Stomach smooth muscle (tissue), 2 donors: ENCODE measurements around the gene TYW1.
"Not testable (repeated sequence)": the region's sequence is repeated elsewhere in the genome, so short reads cannot be mapped to it uniquely, and the experiment has no call there.

Experiments used
- H3K27ac ChIP-seq: one replicate; pipeline ENCODE4 v1.7.0; 2013; ENCODE audit warnings: mild to moderate bottlenecking, low read length, inconsistent platforms
- H3K27me3 ChIP-seq, 2 donors: one replicate each; pipeline ENCODE4 v1.7.0; 2013; ENCODE audit warnings: low read length in 2 of 2; ENCODE audit not compliant: insufficient read depth in 2 of 2, control insufficient read depth in 1 of 2
- H3K36me3 ChIP-seq, 2 donors: one replicate each; pipeline ENCODE4 v1.7.0; 2013; ENCODE audit warnings: low read length in 2 of 2; ENCODE audit not compliant: control insufficient read depth in 2 of 2, insufficient read depth in 2 of 2
- H3K4me1 ChIP-seq: one replicate; pipeline ENCODE4 v1.7.0; 2013; ENCODE audit warnings: low read length; ENCODE audit not compliant: control insufficient read depth, insufficient read depth
- H3K4me3 ChIP-seq, 2 donors: one replicate each; pipeline ENCODE4 v1.7.0; 2013; ENCODE audit warnings: low read length in 2 of 2
- H3K9ac ChIP-seq, 2 donors: one replicate each; pipeline ENCODE4 v1.7.0; 2013; ENCODE audit warnings: low read length in 2 of 2, mild to moderate bottlenecking in 1 of 2
- H3K9me3 ChIP-seq, 2 donors: one replicate each; pipeline ENCODE4 v1.7.0; 2013; ENCODE audit warnings: low read length in 2 of 2; ENCODE audit not compliant: control insufficient read depth in 2 of 2
- donor health status: healthy.
- donor health status: Pancreatic carcinoma.

The TYW1 gene

GRCh38 chr7:67226340-67226907, 229.8 kb downstream of the TYW1 start:
- not testable (repeated sequence) for H3K9ac ChIP-seq, H3K9me3 ChIP-seq, H3K27ac ChIP-seq, H3K4me1 ChIP-seq, H3K4me3 ChIP-seq, H3K27me3 ChIP-seq, H3K36me3 ChIP-seq

- H3K27ac ChIP-seq, H3K9ac ChIP-seq, H3K9me3 ChIP-seq, H3K36me3 ChIP-seq, H3K4me3 ChIP-seq, H3K27me3 ChIP-seq, H3K4me1 ChIP-seq: not testable (repeated sequence)
Observed at GRCh38 chr7:67226967-67227366, 230.3 kb downstream of the TYW1 start.

GRCh38 chr7:67229018-67229417, 232.4 kb downstream of the TYW1 start:
- not testable (repeated sequence) for H3K27ac ChIP-seq, H3K36me3 ChIP-seq, H3K9ac ChIP-seq

GRCh38 chr7:67230029-67230428, 233.4 kb downstream of the TYW1 start:
- H3K36me3 ChIP-seq, H3K4me1 ChIP-seq, H3K27me3 ChIP-seq, H3K9ac ChIP-seq, H3K9me3 ChIP-seq, H3K4me3 ChIP-seq, H3K27ac ChIP-seq: not testable (repeated sequence)

More at GRCh38 chr7:67229018-67229417, 232.4 kb downstream of the TYW1 start:
- H3K27me3 ChIP-seq, H3K4me3 ChIP-seq, H3K4me1 ChIP-seq, H3K9me3 ChIP-seq: not testable (repeated sequence)

GRCh38 chr7:67233506-67233905, 236.9 kb downstream of the TYW1 start:
- H3K9ac ChIP-seq, H3K4me1 ChIP-seq, H3K36me3 ChIP-seq, H3K27me3 ChIP-seq, H3K27ac ChIP-seq, H3K4me3 ChIP-seq, H3K9me3 ChIP-seq: not testable (repeated sequence)

- H3K27me3 ChIP-seq, H3K27ac ChIP-seq, H3K4me3 ChIP-seq, H3K9ac ChIP-seq, H3K9me3 ChIP-seq, H3K4me1 ChIP-seq, H3K36me3 ChIP-seq: not testable (repeated sequence)
Observed at GRCh38 chr7:67236216-67236615, 239.6 kb downstream of the TYW1 start.

- H3K27ac ChIP-seq: not testable (repeated sequence)
Observed at GRCh38 chr7:67242871-67243270, 246.2 kb downstream of the TYW1 start.

GRCh38 chr7:67248364-67248763, 251.7 kb downstream of the TYW1 start:
- H3K4me3 ChIP-seq, H3K9me3 ChIP-seq, H3K27me3 ChIP-seq, H3K4me1 ChIP-seq, H3K27ac ChIP-seq, H3K9ac ChIP-seq, H3K36me3 ChIP-seq: not testable (repeated sequence)

More at GRCh38 chr7:67242871-67243270, 246.2 kb downstream of the TYW1 start:
- not testable (repeated sequence) for H3K9me3 ChIP-seq, H3K27me3 ChIP-seq, H3K4me3 ChIP-seq, H3K4me1 ChIP-seq, H3K9ac ChIP-seq, H3K36me3 ChIP-seq

- no peaks in the 10 kb centered on the region for H3K36me3 ChIP-seq
- H3K9me3 ChIP-seq: peaks cover 2 to 6% of the 10 kb centered on the region in 2 donors
- no peak overlapping the region for H3K27ac ChIP-seq
- no peak overlapping the region for H3K9ac ChIP-seq
- H3K4me1 ChIP-seq: no peaks in the 10 kb centered on the region
- H3K27me3 ChIP-seq: no peaks in the 10 kb centered on the region
- H3K4me3 ChIP-seq: no peak overlapping the region
Observed at GRCh38 chr7:67251986-67252558, 255.4 kb downstream of the TYW1 start.

GRCh38 chr7:67255076-67255475, 258.4 kb downstream of the TYW1 start:
- H3K9me3 ChIP-seq, H3K4me1 ChIP-seq, H3K27me3 ChIP-seq, H3K9ac ChIP-seq, H3K36me3 ChIP-seq, H3K4me3 ChIP-seq, H3K27ac ChIP-seq: not testable (repeated sequence)

- not testable (repeated sequence) for H3K27ac ChIP-seq, H3K27me3 ChIP-seq, H3K4me1 ChIP-seq, H3K9me3 ChIP-seq, H3K4me3 ChIP-seq, H3K36me3 ChIP-seq, H3K9ac ChIP-seq
Observed at GRCh38 chr7:67257779-67258178, 261.1 kb downstream of the TYW1 start.
